H9 (cell line): Measurements from ENCODE around the gene ARPIN. TPM values are rescaled to one million over a fixed set of nuclear protein-coding genes. Genes with fewer than 3 reads are reported as not detected.

Experiments used
- DNase-seq: peaks from one replicate; pipeline ENCODE4 v3.0.0-alpha.2; 2017
- H2AFZ ChIP-seq: one replicate; pipeline ENCODE4 v1.6.1; 2013; ENCODE audit warnings: mild to moderate bottlenecking, low read length, control low read depth, moderate library complexity
- H2AK5ac ChIP-seq: 2 replicates; pipeline ENCODE4 v1.6.1; 2013; ENCODE audit warnings: low read length, control low read depth, mixed read lengths; ENCODE audit not compliant: insufficient read length
- H2BK120ac ChIP-seq: one replicate; pipeline ENCODE4 v1.6.1; 2013; ENCODE audit warnings: low read depth, mild to moderate bottlenecking, low read length, control low read depth, inconsistent platforms; ENCODE audit not compliant: poor library complexity, severe bottlenecking
- H2BK12ac ChIP-seq: 2 replicates; pipeline ENCODE4 v1.6.1; 2013; ENCODE audit warnings: low read length, control low read depth, mixed read lengths, low read depth; ENCODE audit not compliant: insufficient read length
- H2BK15ac ChIP-seq: 2 replicates; pipeline ENCODE4 v1.6.1; 2013; ENCODE audit warnings: low read depth, low read length, control low read depth
- H2BK20ac ChIP-seq: one replicate; pipeline ENCODE4 v1.6.1; 2013; ENCODE audit warnings: low read depth, mild to moderate bottlenecking, low read length, control low read depth, inconsistent platforms; ENCODE audit not compliant: poor library complexity, severe bottlenecking
- H2BK5ac ChIP-seq: 2 replicates; pipeline ENCODE4 v1.6.1; 2013; ENCODE audit warnings: low read length, control low read depth, mixed read lengths; ENCODE audit not compliant: insufficient read length
- H3K14ac ChIP-seq: 2 replicates; pipeline ENCODE4 v1.6.1; 2013; ENCODE audit warnings: low read length, control low read depth; ENCODE audit not compliant: insufficient read depth
- H3K18ac ChIP-seq: 2 replicates; pipeline ENCODE4 v1.6.1; 2013; ENCODE audit warnings: low read depth, mild to moderate bottlenecking, mixed read lengths, low read length, control low read depth; ENCODE audit not compliant: insufficient read length
- H3K23ac ChIP-seq: 2 replicates; pipeline ENCODE4 v1.6.1; 2013; ENCODE audit warnings: low read length, control low read depth, mixed read lengths, low read depth; ENCODE audit not compliant: insufficient read length
- H3K23me2 ChIP-seq: 2 replicates; pipeline ENCODE4 v1.6.1; 2013; ENCODE audit warnings: low read depth, mild to moderate bottlenecking, mixed read lengths, low read length, control low read depth; ENCODE audit not compliant: insufficient read length, poor library complexity, severe bottlenecking
- H3K27ac ChIP-seq: 2 replicates; pipeline ENCODE4 v1.5.1; 2013; ENCODE audit warnings: low read length, control low read depth, mixed read lengths, low read depth; ENCODE audit not compliant: insufficient read length
- H3K27me3 ChIP-seq: 2 replicates; pipeline ENCODE4 v1.6.1; 2013; ENCODE audit warnings: low read length, control low read depth, inconsistent platforms; ENCODE audit not compliant: insufficient read depth
- H3K4ac ChIP-seq: 2 replicates; pipeline ENCODE4 v1.6.1; 2013; ENCODE audit warnings: low read depth, mild to moderate bottlenecking, control low read depth, inconsistent platforms, low read length, moderate library complexity
- H3K4me1 ChIP-seq: 2 replicates; pipeline ENCODE4 v1.6.1; 2013; ENCODE audit warnings: low read length, control low read depth, inconsistent platforms; ENCODE audit not compliant: insufficient read depth
- H3K4me2 ChIP-seq: 2 replicates; pipeline ENCODE4 v1.6.1; 2013; ENCODE audit warnings: low read length, control low read depth, mixed read lengths; ENCODE audit not compliant: insufficient read length, insufficient read depth
- H3K56ac ChIP-seq: 2 replicates; pipeline ENCODE4 v1.6.1; 2013; ENCODE audit warnings: low read depth, mild to moderate bottlenecking, mixed read lengths, low read length, control low read depth; ENCODE audit not compliant: insufficient read length
- H3K79me1 ChIP-seq: 2 replicates; pipeline ENCODE4 v1.6.1; 2013; ENCODE audit warnings: low read depth, mild to moderate bottlenecking, moderate library complexity, low read length, control low read depth, inconsistent platforms; ENCODE audit not compliant: insufficient read depth, poor library complexity, severe bottlenecking
- H3K79me2 ChIP-seq: 2 replicates; pipeline ENCODE4 v1.6.1; 2013; ENCODE audit warnings: low read length, control low read depth, inconsistent platforms; ENCODE audit not compliant: insufficient read depth
- H3K9ac ChIP-seq: 2 replicates; pipeline ENCODE4 v1.6.1; 2013; ENCODE audit warnings: low read length, control low read depth, mixed read lengths; ENCODE audit not compliant: insufficient read length; ENCODE audit errors: extremely low read depth
- H3K9me3 ChIP-seq: one replicate; pipeline ENCODE4 v1.6.1; 2013; ENCODE audit warnings: low read depth, low read length, inconsistent platforms; ENCODE audit not compliant: control insufficient read depth
- H3T11ph ChIP-seq: one replicate; pipeline ENCODE4 v1.6.1; 2013; ENCODE audit warnings: mild to moderate bottlenecking, low read length, control low read depth, inconsistent platforms
- H4K20me1 ChIP-seq: one replicate; pipeline ENCODE4 v1.6.1; 2013; ENCODE audit not compliant: control insufficient read depth, insufficient read length, insufficient read depth
- H4K5ac ChIP-seq: 2 replicates; pipeline ENCODE4 v1.6.1; 2013; ENCODE audit warnings: low read depth, mild to moderate bottlenecking, mixed read lengths, low read length, control low read depth; ENCODE audit not compliant: insufficient read length
- H4K8ac ChIP-seq: replicated peaks from 2 replicates; pipeline ENCODE4 v1.6.1; 2013; ENCODE audit warnings: low read length, control low read depth, mixed read lengths, low read depth; ENCODE audit not compliant: insufficient read length
- H4K91ac ChIP-seq: 2 replicates; pipeline ENCODE4 v1.6.1; 2013; ENCODE audit warnings: low read depth, mild to moderate bottlenecking, moderate library complexity, mixed read lengths, low read length, control low read depth; ENCODE audit not compliant: insufficient read length
- H3K27ac Mint-ChIP-seq, 3 experiments: 2 replicates in 2 of 3; 3 replicates in 1 of 3; pipeline ENCODE4 v1.8.0; 2020 to 2021; ENCODE audit warnings: mixed read lengths in 3 of 3, mild to moderate bottlenecking in 1 of 3, moderate library complexity in 1 of 3
- H3K27me3 Mint-ChIP-seq: 2 replicates; pipeline ENCODE4 v1.8.0; 2021; ENCODE audit warnings: low read depth, mild to moderate bottlenecking, moderate library complexity, mixed read lengths
- H3K36me3 Mint-ChIP-seq, 3 experiments: 2 replicates in 2 of 3; 3 replicates in 1 of 3; pipeline ENCODE4 v1.8.0; 2020 to 2021; ENCODE audit warnings: low read depth in 3 of 3, mixed read lengths in 3 of 3; ENCODE audit not compliant: insufficient read depth in 1 of 3
- H3K4me1 Mint-ChIP-seq, 2 experiments: 2 replicates each; pipeline ENCODE4 v1.8.0; 2020; ENCODE audit warnings: mixed read lengths in 2 of 2
- H3K4me3 Mint-ChIP-seq, 2 experiments: 2 replicates in 1 of 2; 3 replicates in 1 of 2; pipeline ENCODE4 v1.8.0; 2020 to 2021; ENCODE audit warnings: mild to moderate bottlenecking in 2 of 2, mixed read lengths in 2 of 2, moderate library complexity in 1 of 2
- H3K9me3 Mint-ChIP-seq, 2 experiments: 2 replicates in 1 of 2; 3 replicates in 1 of 2; pipeline ENCODE4 v1.8.0; 2020; ENCODE audit warnings: mild to moderate bottlenecking in 2 of 2, mixed read lengths in 2 of 2, moderate library complexity in 1 of 2
- WGBS: extraction: QIAGEN DNeasy Blood & Tissue Kit; methylation state at CpG from one replicate; pipeline ENCODE4 v1.1.7; 2013; ENCODE audit warnings: missing lambda C conversion rate, low lambda C conversion rate, mixed read lengths; ENCODE audit not compliant: insufficient read length; ENCODE audit errors: extremely low coverage; 5-methylcytosine and 5-hydroxymethylcytosine counted together
- total RNA-seq: library from RNA; stranded (reverse); gene quantifications from 2 replicates; pipeline ENCODE4 v1.2.1, GENCODE V29; 2021
- TF ChIP-seq, protein P1 (sequence below): fragments of 200-600 bp; sonication (generic); conservative IDR thresholded peaks from 3 replicates; pipeline ENCODE4 v1.8.0; 2021; ENCODE audit warnings: antibody characterized with exemption, mild to moderate bottlenecking

ARPIN gene
- total RNA-seq, 1 experiment from 2014 or later: 6.4 TPM

DNA sequence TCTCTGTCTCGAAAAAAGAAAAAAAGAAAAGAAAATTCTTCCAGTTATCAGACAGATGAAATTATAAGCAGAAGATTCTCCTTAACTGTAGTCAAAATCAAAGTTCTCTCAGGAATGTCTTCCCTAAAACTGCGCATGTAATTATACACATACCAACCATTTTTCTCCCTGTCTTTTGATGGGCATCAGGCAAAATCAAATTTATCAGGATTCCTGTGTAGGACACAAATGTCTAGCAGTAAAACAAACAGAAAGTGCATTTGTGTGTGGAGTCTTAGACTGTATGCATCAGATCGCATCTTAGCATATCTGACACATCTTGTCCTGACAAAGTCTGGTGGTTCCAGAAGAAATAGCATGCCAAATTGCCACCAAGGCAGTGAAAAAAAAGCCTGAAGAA lies 3.9 kb upstream of the ARPIN start:
- no peaks in the 10 kb centered on the region for H3K9me3 ChIP-seq
- H2BK20ac ChIP-seq: no peak overlapping the region
- H3K36me3 Mint-ChIP-seq: no peaks in the 10 kb centered on the region
- no peak overlapping the region for H3K18ac ChIP-seq
- H3K79me1 ChIP-seq: no peaks in the 10 kb centered on the region
- H2AFZ ChIP-seq: no peak overlapping the region
- no peaks in the 10 kb centered on the region for H3K9me3 Mint-ChIP-seq
- H3K23ac ChIP-seq: no peak overlapping the region
- no peak for DNase-seq
- no peak overlapping the region for H2BK5ac ChIP-seq
- H2BK15ac ChIP-seq: no peak overlapping the region
- no peak overlapping the region for H3K27ac ChIP-seq
- H4K8ac ChIP-seq: no peak overlapping the region
- no CpG with 5 or more reads among the region's 3 CpGs for WGBS
- H2BK120ac ChIP-seq: no peak overlapping the region
- H3K4me3 Mint-ChIP-seq: no peak overlapping the region
- no peak overlapping the region for H2BK12ac ChIP-seq
- no peak overlapping the region for H3T11ph ChIP-seq
- no peaks in the 10 kb centered on the region for H3K4me1 ChIP-seq
- peaks cover 8% of the 10 kb centered on the region for H3K27me3 Mint-ChIP-seq
- no peak overlapping the region for H3K27ac Mint-ChIP-seq
- no peak overlapping the region for H4K91ac ChIP-seq
- H3K4me2 ChIP-seq: no peak overlapping the region
- H4K5ac ChIP-seq: no peak overlapping the region
- H3K14ac ChIP-seq: no peak overlapping the region
- TF ChIP-seq, protein P1, sequence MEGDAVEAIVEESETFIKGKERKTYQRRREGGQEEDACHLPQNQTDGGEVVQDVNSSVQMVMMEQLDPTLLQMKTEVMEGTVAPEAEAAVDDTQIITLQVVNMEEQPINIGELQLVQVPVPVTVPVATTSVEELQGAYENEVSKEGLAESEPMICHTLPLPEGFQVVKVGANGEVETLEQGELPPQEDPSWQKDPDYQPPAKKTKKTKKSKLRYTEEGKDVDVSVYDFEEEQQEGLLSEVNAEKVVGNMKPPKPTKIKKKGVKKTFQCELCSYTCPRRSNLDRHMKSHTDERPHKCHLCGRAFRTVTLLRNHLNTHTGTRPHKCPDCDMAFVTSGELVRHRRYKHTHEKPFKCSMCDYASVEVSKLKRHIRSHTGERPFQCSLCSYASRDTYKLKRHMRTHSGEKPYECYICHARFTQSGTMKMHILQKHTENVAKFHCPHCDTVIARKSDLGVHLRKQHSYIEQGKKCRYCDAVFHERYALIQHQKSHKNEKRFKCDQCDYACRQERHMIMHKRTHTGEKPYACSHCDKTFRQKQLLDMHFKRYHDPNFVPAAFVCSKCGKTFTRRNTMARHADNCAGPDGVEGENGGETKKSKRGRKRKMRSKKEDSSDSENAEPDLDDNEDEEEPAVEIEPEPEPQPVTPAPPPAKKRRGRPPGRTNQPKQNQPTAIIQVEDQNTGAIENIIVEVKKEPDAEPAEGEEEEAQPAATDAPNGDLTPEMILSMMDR: no peak
- peaks cover 7% of the 10 kb centered on the region for H3K23me2 ChIP-seq
- H3K4me1 Mint-ChIP-seq: peaks cover 11 to 14% of the 10 kb centered on the region in 2 experiments
- H4K20me1 ChIP-seq: no peaks in the 10 kb centered on the region
- H3K27me3 ChIP-seq: 0 out of 2 replicates have a peak, but pooled peaks cover 2% of the 10 kb centered on the region
- no peak overlapping the region for H3K56ac ChIP-seq
- no peaks in the 10 kb centered on the region for H3K79me2 ChIP-seq
- H3K9ac ChIP-seq: no peak overlapping the region
- H2AK5ac ChIP-seq: no peak overlapping the region
- H3K4ac ChIP-seq: no peak overlapping the region
